K562 (cell line): ENCODE data around the gene SHF. TPM values are rescaled to one million over a fixed set of nuclear protein-coding genes. Genes with fewer than 3 reads are reported as not detected.

ENCODE experiments used
- ATAC-seq: fragments of 200-7000 bp; cut with Tn5 transposase; 3 replicates; pipeline ENCODE4 v1.9.1; 2020; ENCODE audit warnings: moderate library complexity
- BruUV-seq: library from RNA; stranded (reverse); fragments of 400-500 nt; replicated peaks from 2 replicates; lab custom pipeline; 2021; lab: Mats Ljungman, UMichigan
- CTCF ChIA-PET: fragments of 300-600 bp; formaldehyde crosslinking; extraction: SDS; loops from one replicate; lab custom pipeline; 2021; ENCODE audit warnings: low intra/inter-chr PET ratio; lab: Yijun Ruan, JAX
- POLR2A ChIA-PET: fragments of 300-600, 350-650 bp; sonication (Branson Sonifier 250); formaldehyde crosslinking; extraction: SDS; loops from one replicate; lab custom pipeline; 2021; ENCODE audit warnings: antibody characterized with exemption, inconsistent platforms; lab: Yijun Ruan, JAX
- DNase-seq, 4 experiments: peaks; one replicate each; pipeline versions ENCODE4 v3.0.0 to v3.0.0-alpha.2; 2011 to 2018; ENCODE audit warnings: low spot score in 3 of 4, mixed read lengths in 3 of 4; ENCODE audit errors: extremely low read depth in 1 of 4
- FAIRE-seq: peaks from 2 replicates; lab custom pipeline; 2011; peaks lifted over from hg19 to GRCh38; lab: Jason Lieb, UNC
- H2AFZ ChIP-seq: 2 replicates; pipeline ENCODE4 v1.6.0; 2011; ENCODE audit warnings: low read depth, low read length, control low read depth, inconsistent platforms
- H3K27ac ChIP-seq: fragments of 200-600 bp; 3 replicates; pipeline ENCODE4 v1.8.0; 2011; ENCODE audit warnings: low read depth, mild to moderate bottlenecking, control low read depth, inconsistent platforms, low read length, moderate library complexity, mixed read lengths; ENCODE audit errors: extremely low read depth
- H3K27me3 ChIP-seq, 2 experiments: fragments of 300-600 bp in 1 of 2; 2 replicates in 1 of 2; 3 replicates in 1 of 2; pipeline versions ENCODE4 v1.6.0 to v1.8.0; 2011; ENCODE audit warnings: inconsistent platforms in 2 of 2, low read length in 2 of 2, mild to moderate bottlenecking in 1 of 2, mixed read lengths in 1 of 2, moderate library complexity in 1 of 2; ENCODE audit not compliant: control insufficient read depth in 2 of 2, insufficient read depth in 2 of 2
- H3K36me3 ChIP-seq: fragments of 300-600 bp; 3 replicates; pipeline ENCODE4 v1.8.0; 2011; ENCODE audit warnings: mild to moderate bottlenecking, low read length, inconsistent platforms; ENCODE audit not compliant: control insufficient read depth, insufficient read depth
- H3K4me1 ChIP-seq, 2 experiments: fragments of 200-600 bp in 1 of 2; replicated peaks in 1 of 2; 2 replicates in 1 of 2; 3 replicates in 1 of 2; pipeline versions ENCODE4 v1.5.1 to v1.8.0; 2011; ENCODE audit warnings: inconsistent platforms in 2 of 2, low read length in 2 of 2, mild to moderate bottlenecking in 1 of 2, mixed read lengths in 1 of 2, moderate library complexity in 1 of 2; ENCODE audit not compliant: control insufficient read depth in 2 of 2, insufficient read depth in 2 of 2
- H3K4me2 ChIP-seq: 2 replicates; pipeline ENCODE4 v1.6.1; 2011; ENCODE audit warnings: low read length, control low read depth, inconsistent platforms, mixed read lengths; ENCODE audit not compliant: insufficient read depth
- H3K4me3 ChIP-seq: fragments of 200-600 bp; sonication (generic), shearing (Covaris generic); 2 replicates; pipeline ENCODE4 v1.5.1; 2016; ENCODE audit warnings: control low read depth, inconsistent platforms
- H3K79me2 ChIP-seq: fragments of 200-600 bp; 3 replicates; pipeline ENCODE4 v1.8.0; 2011; ENCODE audit warnings: low read length, inconsistent platforms; ENCODE audit not compliant: control insufficient read depth, insufficient read depth
- H3K9ac ChIP-seq, 2 experiments: 2 replicates each; pipeline versions ENCODE4 v1.6.0 to v1.6.1; 2011; ENCODE audit warnings: low read depth in 2 of 2, low read length in 2 of 2, control low read depth in 1 of 2, inconsistent platforms in 1 of 2, mild to moderate bottlenecking in 1 of 2, mixed read lengths in 1 of 2; ENCODE audit not compliant: insufficient read depth in 1 of 2
- H3K9me1 ChIP-seq: one replicate; pipeline ENCODE4 v1.6.0; 2011; ENCODE audit warnings: inconsistent platforms, mild to moderate bottlenecking, low read length, moderate library complexity; ENCODE audit not compliant: control insufficient read depth, insufficient read depth
- H3K9me3 ChIP-seq: replicated peaks from 2 replicates; pipeline ENCODE4 v1.5.1; 2011; ENCODE audit warnings: low read depth, low read length, inconsistent platforms; ENCODE audit not compliant: control insufficient read depth, insufficient read depth
- H4K20me1 ChIP-seq: replicated peaks from 2 replicates; pipeline ENCODE4 v1.6.1; 2011; ENCODE audit warnings: low read length, inconsistent platforms, mixed read lengths; ENCODE audit not compliant: control insufficient read depth, insufficient read depth
- ATF4 ChIP-seq: fragments of 450-650 bp; formaldehyde crosslinking; IDR thresholded peaks from 2 replicates; pipeline ENCODE4 v1.4.0; 2022; ENCODE audit warnings: mild to moderate bottlenecking, moderate library complexity
- BACH1 ChIP-seq: fragments of 200-800 bp; sonication (Bioruptor generic); IDR thresholded peaks from 2 replicates; pipeline ENCODE4 v1.6.1; 2016; ENCODE audit warnings: missing genetic modification characterization, missing compliant biosample characterization
- ELK3 ChIP-seq: fragments of 450-650 bp; formaldehyde crosslinking; IDR thresholded peaks from 2 replicates; pipeline ENCODE4 v1.4.0; 2020; ENCODE audit warnings: mild to moderate bottlenecking
- MAFK ChIP-seq: IDR thresholded peaks from 2 replicates; pipeline ENCODE4 v1.6.1; 2011; ENCODE audit warnings: low read length, improper control_type of control experiment
- MBD2 ChIP-seq: sonication (generic); IDR thresholded peaks from 2 replicates; pipeline ENCODE4 v1.6.1; 2016; ENCODE audit warnings: low read depth, borderline replicate concordance
- POLR2G ChIP-seq: fragments of 200-400 bp; formaldehyde crosslinking; IDR thresholded peaks from 2 replicates; pipeline ENCODE4 v1.6.1; 2017; ENCODE audit warnings: low read depth, mild to moderate bottlenecking, antibody characterized with exemption, low read length, moderate library complexity
- PTRF ChIP-seq: fragments of 450-650 bp; IDR thresholded peaks from 2 replicates; pipeline ENCODE4 v1.6.1; 2016; ENCODE audit warnings: mild to moderate bottlenecking, missing genetic modification characterization, missing compliant biosample characterization
- ZC3H11A ChIP-seq: IDR thresholded peaks from 2 replicates; pipeline ENCODE4 v1.6.1; 2012; ENCODE audit warnings: low read depth, low read length, improper control_type of control experiment
- ZNF436 ChIP-seq: fragments of 250-450, 450-650 bp; sonication (Bioruptor Pico); formaldehyde crosslinking; IDR thresholded peaks from 2 replicates; pipeline ENCODE4 v1.7.0; 2020; ENCODE audit warnings: mild to moderate bottlenecking
- WGBS: fragments of 100-300 bp; shearing (Covaris generic); methylation state at CpG from one replicate; pipeline ENCODE4 v1.1.6; 2016; ENCODE audit warnings: low coverage, mixed read lengths; ENCODE audit not compliant: insufficient coverage; ENCODE audit errors: missing lambda C conversion rate; 5-methylcytosine and 5-hydroxymethylcytosine counted together
- in situ Hi-C: fragments of 300-500 bp; cut with MboI; formaldehyde crosslinking; loops from 4 replicates; pipeline ENCODE4 v1.15.0; 2018; ENCODE audit warnings: inconsistent platforms, mixed read lengths
- intact Hi-C: fragments of 100-400 bp; cut with micrococcal nuclease; formaldehyde crosslinking; loops from 2 replicates; pipeline ENCODE4 v1.14.2; 2022
- polyA plus RNA-seq, 8 experiments: library from polyadenylated mRNA; depleted of rRNA in 4 of 8; stranded (reverse) in 5 of 8; unstranded in 3 of 8; fragments of >200 nt; fragmentation: Nextera tagmentation in 2 of 8; fragmentation: Illumina TruSeq in 1 of 8; extraction: Ambion mirVana in 2 of 8; extraction: Trizol in 1 of 8; gene quantifications; 2 replicates each; pipeline versions ENCODE4 v1.2.1 to v1.2.3, GENCODE V29; 2011 to 2014; ENCODE audit warnings: inconsistent platforms in 1 of 8, missing spikeins in 1 of 8
- total RNA-seq, 7 experiments: library from RNA; depleted of rRNA in 6 of 7; stranded (reverse); fragments of >200 nt in 6 of 7; fragmentation: Illumina TruSeq in 2 of 7; extraction: Trizol in 2 of 7; gene quantifications; 2 replicates each; pipeline versions ENCODE4 v1.2.1 to v1.2.3, GENCODE V29; 2011 to 2021; ENCODE audit warnings: low replicate concordance in 1 of 7
- TF ChIP-seq, protein P1 (sequence below): fragments of 450-650 bp; IDR thresholded peaks from 2 replicates; pipeline ENCODE4 v1.6.1; 2016; ENCODE audit warnings: mild to moderate bottlenecking, moderate library complexity

SHF gene
- total and polyA plus RNA-seq, 9 of the 15 experiments (the other 6 are each of a cell fraction or from before 2014, with no cell fraction given): 0.51 to 2.2 (median 0.85) TPM; not detected in 2

GRCh38 chr15:45174577-45174976, 13.2 kb downstream of the SHF start:
- DNase-seq (no peak), ATAC-seq (0 out of 3 replicates have a peak, but pooled peaks have one; percentile 15), FAIRE-seq (no peak)
- intact Hi-C loops: no loop called here
- BruUV-seq: no TSS peak
- Histone ChIP-seq H3K4me2 (no peak overlapping the region), H2AFZ (no peak overlapping the region), H3K27me3 (no peaks in the 10 kb centered on the region), H3K4me1 (peaks cover 6 to 15% of the 10 kb centered on the region in 2 experiments; a peak in 4 of 5 replicates), H4K20me1 (no peaks in the 10 kb centered on the region; the same call in 1 of the 2 replicates), H3K9me3 (no peaks in the 10 kb centered on the region), H3K9ac (no peak overlapping the region; a peak in 1 of 4 replicates), H3K79me2 (no peaks in the 10 kb centered on the region), H3K27ac (no peak overlapping the region), H3K4me3 (no peak overlapping the region), H3K9me1 (no peaks in the 10 kb centered on the region), H3K36me3 (no peaks in the 10 kb centered on the region)
- ChIA-PET POLR2A (no interaction called here), CTCF (no interaction called here)
- WGBS: 54% methylated on average over 2 of the region's 2 CpGs
- in situ Hi-C loops: no loop called here
- TF ChIP-seq MAFK (no peak), BACH1 (tag) (no peak), ZNF436 (CRISPR knock-in tag) (no peak), ZC3H11A (no peak), PTRF (tag) (no peak), POLR2G (no peak), MBD2 (no peak), ATF4 (no peak), ELK3 (CRISPR knock-in tag) (no peak)
- TF ChIP-seq, protein P1, sequence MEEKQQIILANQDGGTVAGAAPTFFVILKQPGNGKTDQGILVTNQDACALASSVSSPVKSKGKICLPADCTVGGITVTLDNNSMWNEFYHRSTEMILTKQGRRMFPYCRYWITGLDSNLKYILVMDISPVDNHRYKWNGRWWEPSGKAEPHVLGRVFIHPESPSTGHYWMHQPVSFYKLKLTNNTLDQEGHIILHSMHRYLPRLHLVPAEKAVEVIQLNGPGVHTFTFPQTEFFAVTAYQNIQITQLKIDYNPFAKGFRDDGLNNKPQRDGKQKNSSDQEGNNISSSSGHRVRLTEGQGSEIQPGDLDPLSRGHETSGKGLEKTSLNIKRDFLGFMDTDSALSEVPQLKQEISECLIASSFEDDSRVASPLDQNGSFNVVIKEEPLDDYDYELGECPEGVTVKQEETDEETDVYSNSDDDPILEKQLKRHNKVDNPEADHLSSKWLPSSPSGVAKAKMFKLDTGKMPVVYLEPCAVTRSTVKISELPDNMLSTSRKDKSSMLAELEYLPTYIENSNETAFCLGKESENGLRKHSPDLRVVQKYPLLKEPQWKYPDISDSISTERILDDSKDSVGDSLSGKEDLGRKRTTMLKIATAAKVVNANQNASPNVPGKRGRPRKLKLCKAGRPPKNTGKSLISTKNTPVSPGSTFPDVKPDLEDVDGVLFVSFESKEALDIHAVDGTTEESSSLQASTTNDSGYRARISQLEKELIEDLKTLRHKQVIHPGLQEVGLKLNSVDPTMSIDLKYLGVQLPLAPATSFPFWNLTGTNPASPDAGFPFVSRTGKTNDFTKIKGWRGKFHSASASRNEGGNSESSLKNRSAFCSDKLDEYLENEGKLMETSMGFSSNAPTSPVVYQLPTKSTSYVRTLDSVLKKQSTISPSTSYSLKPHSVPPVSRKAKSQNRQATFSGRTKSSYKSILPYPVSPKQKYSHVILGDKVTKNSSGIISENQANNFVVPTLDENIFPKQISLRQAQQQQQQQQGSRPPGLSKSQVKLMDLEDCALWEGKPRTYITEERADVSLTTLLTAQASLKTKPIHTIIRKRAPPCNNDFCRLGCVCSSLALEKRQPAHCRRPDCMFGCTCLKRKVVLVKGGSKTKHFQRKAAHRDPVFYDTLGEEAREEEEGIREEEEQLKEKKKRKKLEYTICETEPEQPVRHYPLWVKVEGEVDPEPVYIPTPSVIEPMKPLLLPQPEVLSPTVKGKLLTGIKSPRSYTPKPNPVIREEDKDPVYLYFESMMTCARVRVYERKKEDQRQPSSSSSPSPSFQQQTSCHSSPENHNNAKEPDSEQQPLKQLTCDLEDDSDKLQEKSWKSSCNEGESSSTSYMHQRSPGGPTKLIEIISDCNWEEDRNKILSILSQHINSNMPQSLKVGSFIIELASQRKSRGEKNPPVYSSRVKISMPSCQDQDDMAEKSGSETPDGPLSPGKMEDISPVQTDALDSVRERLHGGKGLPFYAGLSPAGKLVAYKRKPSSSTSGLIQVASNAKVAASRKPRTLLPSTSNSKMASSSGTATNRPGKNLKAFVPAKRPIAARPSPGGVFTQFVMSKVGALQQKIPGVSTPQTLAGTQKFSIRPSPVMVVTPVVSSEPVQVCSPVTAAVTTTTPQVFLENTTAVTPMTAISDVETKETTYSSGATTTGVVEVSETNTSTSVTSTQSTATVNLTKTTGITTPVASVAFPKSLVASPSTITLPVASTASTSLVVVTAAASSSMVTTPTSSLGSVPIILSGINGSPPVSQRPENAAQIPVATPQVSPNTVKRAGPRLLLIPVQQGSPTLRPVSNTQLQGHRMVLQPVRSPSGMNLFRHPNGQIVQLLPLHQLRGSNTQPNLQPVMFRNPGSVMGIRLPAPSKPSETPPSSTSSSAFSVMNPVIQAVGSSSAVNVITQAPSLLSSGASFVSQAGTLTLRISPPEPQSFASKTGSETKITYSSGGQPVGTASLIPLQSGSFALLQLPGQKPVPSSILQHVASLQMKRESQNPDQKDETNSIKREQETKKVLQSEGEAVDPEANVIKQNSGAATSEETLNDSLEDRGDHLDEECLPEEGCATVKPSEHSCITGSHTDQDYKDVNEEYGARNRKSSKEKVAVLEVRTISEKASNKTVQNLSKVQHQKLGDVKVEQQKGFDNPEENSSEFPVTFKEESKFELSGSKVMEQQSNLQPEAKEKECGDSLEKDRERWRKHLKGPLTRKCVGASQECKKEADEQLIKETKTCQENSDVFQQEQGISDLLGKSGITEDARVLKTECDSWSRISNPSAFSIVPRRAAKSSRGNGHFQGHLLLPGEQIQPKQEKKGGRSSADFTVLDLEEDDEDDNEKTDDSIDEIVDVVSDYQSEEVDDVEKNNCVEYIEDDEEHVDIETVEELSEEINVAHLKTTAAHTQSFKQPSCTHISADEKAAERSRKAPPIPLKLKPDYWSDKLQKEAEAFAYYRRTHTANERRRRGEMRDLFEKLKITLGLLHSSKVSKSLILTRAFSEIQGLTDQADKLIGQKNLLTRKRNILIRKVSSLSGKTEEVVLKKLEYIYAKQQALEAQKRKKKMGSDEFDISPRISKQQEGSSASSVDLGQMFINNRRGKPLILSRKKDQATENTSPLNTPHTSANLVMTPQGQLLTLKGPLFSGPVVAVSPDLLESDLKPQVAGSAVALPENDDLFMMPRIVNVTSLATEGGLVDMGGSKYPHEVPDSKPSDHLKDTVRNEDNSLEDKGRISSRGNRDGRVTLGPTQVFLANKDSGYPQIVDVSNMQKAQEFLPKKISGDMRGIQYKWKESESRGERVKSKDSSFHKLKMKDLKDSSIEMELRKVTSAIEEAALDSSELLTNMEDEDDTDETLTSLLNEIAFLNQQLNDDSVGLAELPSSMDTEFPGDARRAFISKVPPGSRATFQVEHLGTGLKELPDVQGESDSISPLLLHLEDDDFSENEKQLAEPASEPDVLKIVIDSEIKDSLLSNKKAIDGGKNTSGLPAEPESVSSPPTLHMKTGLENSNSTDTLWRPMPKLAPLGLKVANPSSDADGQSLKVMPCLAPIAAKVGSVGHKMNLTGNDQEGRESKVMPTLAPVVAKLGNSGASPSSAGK: no peak
